Common myeloid progenitor, CD34-positive (primary cell): ENCODE data around the gene ARID3A.

Experiments
- CTCF ChIA-PET: fragments of 350-600 bp; sonication (Branson Sonifier 250); formaldehyde crosslinking; loops from one replicate; lab custom pipeline; 2021; ENCODE audit warnings: antibody characterized with exemption; lab: Charles Lee
- POLR2A ChIA-PET: fragments of 350-600 bp; sonication (Branson Sonifier 250); formaldehyde crosslinking; loops from one replicate; lab custom pipeline; 2021; ENCODE audit warnings: antibody characterized with exemption; lab: Charles Lee
- DNase-seq, 3 donors: peaks; one replicate each; pipeline versions ENCODE4 v3.0.0 to v3.0.0-alpha.2; 2013
- H3K27ac ChIP-seq, 2 experiments: 1 replicate in 1 of 2; 2 replicates in 1 of 2; pipeline ENCODE4 v1.7.0; 2013; ENCODE audit warnings: inconsistent platforms in 2 of 2, low read length in 2 of 2, mild to moderate bottlenecking in 2 of 2, low read depth in 1 of 2, moderate library complexity in 1 of 2; ENCODE audit not compliant: severe bottlenecking in 2 of 2, insufficient read depth in 1 of 2, poor library complexity in 1 of 2
- H3K27me3 ChIP-seq, 5 experiments: replicated peaks in 2 of 5; 1 replicate in 3 of 5; 2 replicates in 2 of 5; pipeline versions ENCODE4 v1.6.1 to v1.7.0; 2013; ENCODE audit warnings: low read length in 4 of 5, mild to moderate bottlenecking in 2 of 5, moderate library complexity in 2 of 5, inconsistent platforms in 1 of 5; ENCODE audit not compliant: insufficient read depth in 5 of 5, control insufficient read depth in 4 of 5
- H3K36me3 ChIP-seq, 4 experiments: 1 replicate in 2 of 4; 2 replicates in 2 of 4; pipeline versions ENCODE4 v1.6.1 to v1.7.0; 2013; ENCODE audit warnings: low read length in 3 of 4, control low read depth in 1 of 4, mild to moderate bottlenecking in 1 of 4; ENCODE audit not compliant: control insufficient read depth in 4 of 4, insufficient read depth in 4 of 4
- H3K4me1 ChIP-seq, 4 experiments: 1 replicate in 3 of 4; 2 replicates in 1 of 4; pipeline versions ENCODE4 v1.6.1 to v1.7.1; 2013; ENCODE audit warnings: low read length in 3 of 4, mild to moderate bottlenecking in 3 of 4, control low read depth in 1 of 4, inconsistent platforms in 1 of 4, moderate library complexity in 1 of 4; ENCODE audit not compliant: control insufficient read depth in 4 of 4, insufficient read depth in 4 of 4; ENCODE audit errors: control extremely low read depth in 1 of 4
- H3K4me3 ChIP-seq, 7 experiments: 1 replicate in 4 of 7; 2 replicates in 3 of 7; pipeline versions ENCODE4 v1.5.1 to v1.7.0; 2013; ENCODE audit warnings: mild to moderate bottlenecking in 7 of 7, low read length in 6 of 7, moderate library complexity in 6 of 7, inconsistent platforms in 2 of 7, low read depth in 2 of 7, control low read depth in 1 of 7; ENCODE audit not compliant: insufficient read depth in 4 of 7, control insufficient read depth in 1 of 7; ENCODE audit errors: extremely low read depth in 1 of 7
- H3K9me3 ChIP-seq, 5 experiments: 1 replicate in 4 of 5; 2 replicates in 1 of 5; pipeline versions ENCODE4 v1.6.1 to v1.7.1; 2013; ENCODE audit warnings: low read length in 4 of 5, mild to moderate bottlenecking in 2 of 5, inconsistent platforms in 1 of 5, low read depth in 1 of 5, moderate library complexity in 1 of 5; ENCODE audit not compliant: control insufficient read depth in 4 of 5, insufficient read depth in 2 of 5; ENCODE audit errors: control extremely low read depth in 1 of 5
- WGBS: methylation state at CpG from one replicate; pipeline ENCODE4 v1.1.5; 2013; ENCODE audit not compliant: insufficient coverage; 5-methylcytosine and 5-hydroxymethylcytosine counted together

ARID3A gene

GRCh38 chr19:892243-892893 lies 33.5 kb upstream of the ARID3A start:
- H3K27me3 ChIP-seq, result no peaks in the 10 kb centered on the region
- POLR2A ChIA-PET, result interaction anchor here (0.5 to 2.0 kb wide), 4 partner anchors 11 to 16 kb away, joined by 3 to 20 read pairs (median 5); no protein-coding TSS in a partner anchor
- DNase-seq, result peak in 2 of 3 donors; percentile 41 to 51
- no peaks in the 10 kb centered on the region for H3K9me3 ChIP-seq
- peak overlapping the region; percentile 37 to 93 (median 84) for H3K4me3 ChIP-seq
- peaks cover 0 to 45% (median 18%) of the 10 kb centered on the region in 4 experiments for H3K36me3 ChIP-seq
- CTCF ChIA-PET, result interaction anchor here (1.0 to 1.9 kb wide), 6 partner anchors 14 to 33 kb away, joined by 4 to 15 read pairs (median 6); partner anchors contain the start of gene CFD
- whole genome bisulfite sequencing, result 5% methylated on average over 16 of the region's 27 CpGs
- peaks cover 0 to 9% (median 6%) of the 10 kb centered on the region in 4 experiments for H3K4me1 ChIP-seq
- H3K27ac ChIP-seq, result peak overlapping the region; percentile 64 to 85

- POLR2A ChIA-PET, result interaction anchor here (0.5 to 2.0 kb wide), 4 partner anchors 10 to 15 kb away, joined by 5 to 20 read pairs (median 6); no protein-coding TSS in a partner anchor
- Histone ChIP-seq H3K27ac (peak within 1 kb of the TSS; percentile 96 to 100), H3K4me1 (peaks cover 0 to 9% (median 6%) of the 10 kb centered on the region in 4 experiments), H3K27me3 (no peaks in the 10 kb centered on the region), H3K4me3 (peak within 1 kb of the TSS; percentile 76 to 93 (median 84)), H3K9me3 (no peaks in the 10 kb centered on the region), H3K36me3 (peaks cover 0 to 46% (median 21%) of the 10 kb centered on the region in 4 experiments)
- WGBS, result under 1% methylated on average over 54 of the region's 69 CpGs
- CTCF ChIA-PET, result interaction anchor here (0.7 to 1.9 kb wide), 8 partner anchors 11 to 34 kb away, joined by 4 to 15 read pairs (median 4); partner anchors contain the start of gene CFD
- peak; percentile 93 to 97 (median 96) for DNase-seq
These were observed 32.7 kb upstream of the ARID3A start, which contains the start of the genes MED16 and RNU6-9 for GRCh38 chr19:892894-893689. Gene MED16, minus strand, starts transcription at chr19:893187. Its CDS starts 2,056 bp downstream, at chr19:891131. Gene RNU6-9, plus strand, starts transcription at chr19:893484.

GRCh38 chr19:896434-896833 lies 29.4 kb upstream of the ARID3A start:
- Histone ChIP-seq H3K27ac (no peak overlapping the region), H3K4me1 (peaks cover 0 to 12% (median 6%) of the 10 kb centered on the region in 4 experiments), H3K9me3 (no peaks in the 10 kb centered on the region), H3K36me3 (peaks cover 2 to 45% (median 21%) of the 10 kb centered on the region in 4 experiments), H3K27me3 (no peaks in the 10 kb centered on the region), H3K4me3 (no peak overlapping the region)
- ChIA-PET POLR2A (interaction anchor here (0.9 to 1.6 kb wide), 2 partner anchors 10 to 12 kb away, joined by 3 to 4 read pairs; no protein-coding TSS in a partner anchor), CTCF (interaction anchor here (1.0 to 1.5 kb wide), 3 partner anchors 9 to 14 kb away, joined by 3 to 4 read pairs (median 3); no protein-coding TSS in a partner anchor)
- WGBS, result 97% methylated on average over 5 of the region's 10 CpGs
- DNase-seq, result no peak

- Histone ChIP-seq H3K36me3 (peaks cover 5 to 49% (median 23%) of the 10 kb centered on the region in 4 experiments), H3K27ac (no peak overlapping the region), H3K4me3 (no peak overlapping the region), H3K4me1 (peaks cover 0 to 9% (median 3%) of the 10 kb centered on the region in 4 experiments), H3K27me3 (no peaks in the 10 kb centered on the region), H3K9me3 (no peaks in the 10 kb centered on the region)
- 96% methylated on average over 10 of the region's 11 CpGs for WGBS
- ChIA-PET CTCF (interaction anchor here (1.0 to 1.5 kb wide), 2 partner anchors 10 to 13 kb away, joined by 3 read pairs; no protein-coding TSS in a partner anchor), POLR2A (interaction anchor here (1.6 kb wide), 1 partner anchor 12 kb away, joined by 4 read pairs; no protein-coding TSS in a partner anchor)
- no peak for DNase-seq
These were observed 28.8 kb upstream of the ARID3A start for GRCh38 chr19:896999-897398.

GRCh38 chr19:897442-898039 lies 28.3 kb upstream of the ARID3A start:
- H3K36me3 ChIP-seq, result peaks cover 5 to 51% (median 24%) of the 10 kb centered on the region in 4 experiments
- no peaks in the 10 kb centered on the region for H3K9me3 ChIP-seq
- ChIA-PET POLR2A (interaction anchor here (1.6 kb wide), 1 partner anchor 11 kb away, joined by 4 read pairs; no protein-coding TSS in a partner anchor), CTCF (interaction anchor here (1.0 kb wide), 1 partner anchor 10 kb away, joined by 3 read pairs; no protein-coding TSS in a partner anchor)
- no peak for DNase-seq
- H3K27me3 ChIP-seq, result no peaks in the 10 kb centered on the region
- H3K4me3 ChIP-seq, result no peak overlapping the region
- 95% methylated on average over 24 of the region's 26 CpGs for WGBS
- peaks cover 0 to 5% (median 0%) of the 10 kb centered on the region in 4 experiments for H3K4me1 ChIP-seq
- H3K27ac ChIP-seq, result no peak overlapping the region

GRCh38 chr19:898663-899062 lies 27.2 kb upstream of the ARID3A start:
- ChIA-PET CTCF (no interaction called here), POLR2A (no interaction called here)
- no peak overlapping the region for H3K4me3 ChIP-seq
- H3K27me3 ChIP-seq, result no peaks in the 10 kb centered on the region
- 93% methylated on average over 17 of the region's 20 CpGs for WGBS
- no peak for DNase-seq
- no peak overlapping the region for H3K27ac ChIP-seq
- H3K9me3 ChIP-seq, result no peaks in the 10 kb centered on the region
- peaks cover 5 to 55% (median 24%) of the 10 kb centered on the region in 4 experiments for H3K36me3 ChIP-seq
- peaks cover 0 to 4% (median 0%) of the 10 kb centered on the region in 4 experiments for H3K4me1 ChIP-seq
